GM12865 (cell line): Measurements from ENCODE around the gene FZD4.

Experiments used
- DNase-seq: peaks from one replicate; pipeline ENCODE4 v3.0.0; 2010; ENCODE audit warnings: low read depth
- H3K4me3 ChIP-seq: 2 replicates; pipeline ENCODE4 v1.5.1; 2011; ENCODE audit warnings: mild to moderate bottlenecking, low read depth, low read length, control low read depth
- TF ChIP-seq, protein P1 (sequence below): IDR thresholded peaks from 2 replicates; pipeline ENCODE4 v1.5.1; 2011; ENCODE audit warnings: low read length, control low read depth, low read depth, inconsistent platforms; ENCODE audit not compliant: insufficient read depth; ENCODE audit errors: missing control alignments

Gene FZD4

GRCh38 chr11:86904001-86904400 lies 51.2 kb downstream of the FZD4 start:
- DNase-seq = no peak
- no peak overlapping the region for H3K4me3 ChIP-seq
- TF ChIP-seq, protein P1, sequence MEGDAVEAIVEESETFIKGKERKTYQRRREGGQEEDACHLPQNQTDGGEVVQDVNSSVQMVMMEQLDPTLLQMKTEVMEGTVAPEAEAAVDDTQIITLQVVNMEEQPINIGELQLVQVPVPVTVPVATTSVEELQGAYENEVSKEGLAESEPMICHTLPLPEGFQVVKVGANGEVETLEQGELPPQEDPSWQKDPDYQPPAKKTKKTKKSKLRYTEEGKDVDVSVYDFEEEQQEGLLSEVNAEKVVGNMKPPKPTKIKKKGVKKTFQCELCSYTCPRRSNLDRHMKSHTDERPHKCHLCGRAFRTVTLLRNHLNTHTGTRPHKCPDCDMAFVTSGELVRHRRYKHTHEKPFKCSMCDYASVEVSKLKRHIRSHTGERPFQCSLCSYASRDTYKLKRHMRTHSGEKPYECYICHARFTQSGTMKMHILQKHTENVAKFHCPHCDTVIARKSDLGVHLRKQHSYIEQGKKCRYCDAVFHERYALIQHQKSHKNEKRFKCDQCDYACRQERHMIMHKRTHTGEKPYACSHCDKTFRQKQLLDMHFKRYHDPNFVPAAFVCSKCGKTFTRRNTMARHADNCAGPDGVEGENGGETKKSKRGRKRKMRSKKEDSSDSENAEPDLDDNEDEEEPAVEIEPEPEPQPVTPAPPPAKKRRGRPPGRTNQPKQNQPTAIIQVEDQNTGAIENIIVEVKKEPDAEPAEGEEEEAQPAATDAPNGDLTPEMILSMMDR = no peak

GRCh38 chr11:86902345-86902744 lies 52.9 kb downstream of the FZD4 start:
- TF ChIP-seq, protein P1 = no peak

GRCh38 chr11:86901599-86901998 lies 53.6 kb downstream of the FZD4 start:
- H3K4me3 ChIP-seq = no peak overlapping the region
- no peak for DNase-seq
- TF ChIP-seq, protein P1 = no peak

More at GRCh38 chr11:86902345-86902744, 52.9 kb downstream of the FZD4 start:
- no peak overlapping the region for H3K4me3 ChIP-seq
- DNase-seq = no peak

DNA sequence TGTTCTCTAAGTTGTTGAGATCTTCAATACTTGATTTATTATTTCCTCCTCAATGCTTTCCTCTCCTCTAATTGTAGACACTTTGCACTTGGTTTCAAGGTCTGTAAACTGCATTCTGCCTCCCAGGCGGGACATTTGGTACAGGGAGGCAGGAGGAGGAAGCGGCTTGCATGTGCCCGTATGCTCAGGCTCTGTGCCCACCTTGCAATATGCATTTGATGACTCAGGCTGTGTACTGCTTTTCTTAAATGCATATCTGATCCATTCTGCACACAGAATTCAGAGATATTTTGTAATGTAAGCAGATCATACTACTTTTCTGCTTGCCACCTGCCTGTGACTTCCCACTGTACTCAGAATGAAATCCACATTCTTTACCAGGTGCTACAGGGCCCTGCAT lies 55.0 kb downstream of the FZD4 start:
- no peak for DNase-seq
- TF ChIP-seq, protein P1 = no peak
- no peak overlapping the region for H3K4me3 ChIP-seq

GRCh38 chr11:86898689-86899088 lies 56.5 kb downstream of the FZD4 start:
- H3K4me3 ChIP-seq = no peak overlapping the region
- TF ChIP-seq, protein P1 = no peak

DNA sequence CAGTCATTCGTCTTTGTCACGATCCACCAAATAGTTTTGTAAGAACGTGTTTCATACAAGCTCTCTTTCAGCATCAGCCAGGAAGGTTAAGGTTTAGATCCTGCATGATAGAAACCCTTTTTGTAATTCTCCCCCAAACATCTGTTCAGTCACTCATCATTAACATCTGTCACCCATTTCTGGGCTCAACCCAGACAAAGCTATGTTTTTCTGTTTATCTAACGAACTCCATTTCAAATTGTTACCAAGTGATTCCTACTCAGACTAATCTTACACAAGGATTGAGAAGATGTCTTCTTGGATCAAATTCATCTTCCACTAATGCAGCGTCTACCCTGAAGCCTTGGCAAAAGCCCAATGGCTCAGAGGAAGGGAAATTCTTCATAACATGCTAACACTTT lies 58.8 kb downstream of the FZD4 start:
- DNase-seq = no peak
- no peak overlapping the region for H3K4me3 ChIP-seq
- TF ChIP-seq, protein P1 = no peak

More at GRCh38 chr11:86898689-86899088, 56.5 kb downstream of the FZD4 start:
- DNase-seq = no peak
